ENCODE data around the gene FOXP4.
"Not testable (repeated sequence)": the region's sequence is repeated elsewhere in the genome, so short reads cannot be mapped to it uniquely, and the experiment has no call there.

Gene FOXP4

GRCh38 chr6:41596096-41596685 lies 50.0 kb downstream of the FOXP4 start:
- in situ Hi-C loops (cut with MboI; ENCODE audit: low sequenced_read_pairs): loop anchor here (25.0 kb wide), 1 partner anchor 134 kb away; no protein-coding TSS in a partner anchor

GRCh38 chr6:41596807-41597206 lies 50.6 kb downstream of the FOXP4 start:
- in situ Hi-C loops (cut with MboI; ENCODE audit: low sequenced_read_pairs): loop anchor here (25.0 kb wide), 1 partner anchor 135 kb away; no protein-coding TSS in a partner anchor

GRCh38 chr6:41597246-41598000 lies 51.2 kb downstream of the FOXP4 start:
- in situ Hi-C loops (cut with MboI; ENCODE audit: low sequenced_read_pairs): loop anchor here (25.0 kb wide), 1 partner anchor 135 kb away; no protein-coding TSS in a partner anchor

GRCh38 chr6:41598670-41599014 lies 52.5 kb downstream of the FOXP4 start:
- in situ Hi-C loops (cut with MboI; ENCODE audit: low sequenced_read_pairs): loop anchor here (25.0 kb wide), 1 partner anchor 136 kb away; no protein-coding TSS in a partner anchor

- in situ Hi-C loops (cut with MboI; ENCODE audit: low sequenced_read_pairs): loop anchor here (25.0 kb wide), 1 partner anchor 137 kb away; no protein-coding TSS in a partner anchor
Observed at GRCh38 chr6:41599015-41599851, 53.1 kb downstream of the FOXP4 start.

- in situ Hi-C loops (cut with MboI; ENCODE audit: low sequenced_read_pairs): loop anchor here (25.0 kb wide), 1 partner anchor 138 kb away; no protein-coding TSS in a partner anchor
Observed at GRCh38 chr6:41599852-41600445, 53.8 kb downstream of the FOXP4 start.

GRCh38 chr6:41600499-41601247 lies 54.5 kb downstream of the FOXP4 start:
- in situ Hi-C loops (cut with MboI; ENCODE audit: low sequenced_read_pairs): no loop called here

GRCh38 chr6:41601248-41601549 lies 55.0 kb downstream of the FOXP4 start:
- in situ Hi-C loops (cut with MboI; ENCODE audit: low sequenced_read_pairs): no loop called here

- in situ Hi-C loops (cut with MboI; ENCODE audit: low sequenced_read_pairs): no loop called here
Observed at GRCh38 chr6:41602422-41602743, 56.2 kb downstream of the FOXP4 start.

- in situ Hi-C loops (cut with MboI; ENCODE audit: low sequenced_read_pairs): no loop called here
Observed at GRCh38 chr6:41602864-41603608, 56.9 kb downstream of the FOXP4 start.

GRCh38 chr6:41604006-41604405 lies 57.8 kb downstream of the FOXP4 start:
- in situ Hi-C loops (cut with MboI; ENCODE audit: low sequenced_read_pairs): no loop called here

- in situ Hi-C loops (cut with MboI; ENCODE audit: low sequenced_read_pairs): no loop called here
Observed at GRCh38 chr6:41605649-41606048, 59.5 kb downstream of the FOXP4 start.

- in situ Hi-C loops (cut with MboI; ENCODE audit: low sequenced_read_pairs): no loop called here
Observed at GRCh38 chr6:41607036-41607435, 60.9 kb downstream of the FOXP4 start.

GRCh38 chr6:41607736-41608135 lies 61.6 kb downstream of the FOXP4 start:
- in situ Hi-C loops (cut with MboI; ENCODE audit: low sequenced_read_pairs): no loop called here

- in situ Hi-C loops (cut with MboI; ENCODE audit: low sequenced_read_pairs): no loop called here
Observed at GRCh38 chr6:41608443-41609151, 62.4 kb downstream of the FOXP4 start.

GRCh38 chr6:41614715-41615114 lies 68.5 kb downstream of the FOXP4 start:
- in situ Hi-C loops (cut with MboI; ENCODE audit: low sequenced_read_pairs): no loop called here

GRCh38 chr6:41615311-41615710 lies 69.1 kb downstream of the FOXP4 start:
- in situ Hi-C loops (cut with MboI; ENCODE audit: low sequenced_read_pairs): no loop called here

GRCh38 chr6:41618598-41618997 lies 72.4 kb downstream of the FOXP4 start:
- in situ Hi-C loops (cut with MboI; ENCODE audit: low sequenced_read_pairs): no loop called here

- in situ Hi-C loops (cut with MboI; ENCODE audit: low sequenced_read_pairs): not testable (repeated sequence)
Observed at GRCh38 chr6:41619193-41619592, 73.0 kb downstream of the FOXP4 start.

All from HL-60/S4 treated with retinoic acid at 250 ng/mL for 4 days and 3 days (cell line).